Activated naive CD4-positive, alpha-beta T cell treated with anti-CD3 and anti-CD28 coated beads, Interleukin-2, amount 50 U/mL, for 24 hours (primary cell): Measurements from ENCODE around the gene SETD2.

Source experiments
- H3K27ac Mint-ChIP-seq: one replicate; pipeline ENCODE4 v1.8.0; 2021; ENCODE audit warnings: mild to moderate bottlenecking, mixed read lengths
- H3K27me3 Mint-ChIP-seq: one replicate; pipeline ENCODE4 v1.8.0; 2021; ENCODE audit warnings: mixed read lengths
- H3K36me3 Mint-ChIP-seq: one replicate; pipeline ENCODE4 v1.8.0; 2021; ENCODE audit warnings: mixed read lengths
- H3K4me1 Mint-ChIP-seq: one replicate; pipeline ENCODE4 v1.8.0; 2021; ENCODE audit warnings: mixed read lengths
- H3K4me3 Mint-ChIP-seq: one replicate; pipeline ENCODE4 v1.8.0; 2021; ENCODE audit warnings: mild to moderate bottlenecking, mixed read lengths
- H3K9me3 Mint-ChIP-seq: one replicate; pipeline ENCODE4 v1.8.0; 2021; ENCODE audit warnings: mixed read lengths

The SETD2 gene

GRCh38 chr3:47005212-47006144, 158.4 kb downstream of the SETD2 start:
- Mint-ChIP-seq H3K4me1 (peaks cover 4% of the 10 kb centered on the region), H3K9me3 (no peaks in the 10 kb centered on the region), H3K4me3 (no peak overlapping the region), H3K27me3 (no peaks in the 10 kb centered on the region), H3K27ac (no peak overlapping the region), H3K36me3 (peaks cover 1% of the 10 kb centered on the region)

GRCh38 chr3:47004369-47005211, 159.3 kb downstream of the SETD2 start:
- H3K27ac Mint-ChIP-seq = no peak overlapping the region
- no peaks in the 10 kb centered on the region for H3K27me3 Mint-ChIP-seq
- no peak overlapping the region for H3K4me3 Mint-ChIP-seq
- H3K36me3 Mint-ChIP-seq = peaks cover 1% of the 10 kb centered on the region
- H3K9me3 Mint-ChIP-seq = no peaks in the 10 kb centered on the region
- H3K4me1 Mint-ChIP-seq = no peaks in the 10 kb centered on the region

GRCh38 chr3:47003461-47004368, 160.2 kb downstream of the SETD2 start:
- Mint-ChIP-seq H3K9me3 (no peaks in the 10 kb centered on the region), H3K27ac (peak overlapping the region; percentile 46), H3K4me1 (peaks cover under 1% of the 10 kb centered on the region), H3K27me3 (no peaks in the 10 kb centered on the region), H3K4me3 (no peak overlapping the region), H3K36me3 (peaks cover 1% of the 10 kb centered on the region)

GRCh38 chr3:47003056-47003410, 160.9 kb downstream of the SETD2 start:
- no peak overlapping the region for H3K4me3 Mint-ChIP-seq
- peaks cover 7% of the 10 kb centered on the region for H3K4me1 Mint-ChIP-seq
- no peaks in the 10 kb centered on the region for H3K9me3 Mint-ChIP-seq
- H3K27me3 Mint-ChIP-seq = no peaks in the 10 kb centered on the region
- peaks cover 3% of the 10 kb centered on the region for H3K36me3 Mint-ChIP-seq
- no peak overlapping the region for H3K27ac Mint-ChIP-seq

- Mint-ChIP-seq H3K9me3 (no peaks in the 10 kb centered on the region), H3K4me1 (peaks cover 9% of the 10 kb centered on the region), H3K27me3 (no peaks in the 10 kb centered on the region), H3K27ac (no peak overlapping the region), H3K36me3 (peaks cover 3% of the 10 kb centered on the region), H3K4me3 (no peak overlapping the region)
These were observed 161.5 kb downstream of the SETD2 start for GRCh38 chr3:47002171-47003055.

- Mint-ChIP-seq H3K9me3 (no peaks in the 10 kb centered on the region), H3K27me3 (no peaks in the 10 kb centered on the region)
These were observed 162.2 kb downstream of the SETD2 start for GRCh38 chr3:47001731-47002170.

GRCh38 chr3:47000922-47001730, 162.8 kb downstream of the SETD2 start:
- H3K9me3 Mint-ChIP-seq = no peaks in the 10 kb centered on the region
- peaks cover 17% of the 10 kb centered on the region for H3K4me1 Mint-ChIP-seq
- H3K36me3 Mint-ChIP-seq = peaks cover 3% of the 10 kb centered on the region
- H3K4me3 Mint-ChIP-seq = no peak overlapping the region
- no peaks in the 10 kb centered on the region for H3K27me3 Mint-ChIP-seq
- no peak overlapping the region for H3K27ac Mint-ChIP-seq

More at GRCh38 chr3:47001731-47002170, 162.2 kb downstream of the SETD2 start:
- Mint-ChIP-seq H3K27ac (no peak overlapping the region), H3K4me1 (peaks cover 16% of the 10 kb centered on the region), H3K36me3 (peaks cover 3% of the 10 kb centered on the region), H3K4me3 (no peak overlapping the region)

GRCh38 chr3:47000198-47000815, 163.6 kb downstream of the SETD2 start:
- peaks cover 3% of the 10 kb centered on the region for H3K36me3 Mint-ChIP-seq
- H3K4me1 Mint-ChIP-seq = peaks cover 17% of the 10 kb centered on the region
- no peaks in the 10 kb centered on the region for H3K27me3 Mint-ChIP-seq
- no peak overlapping the region for H3K27ac Mint-ChIP-seq
- H3K9me3 Mint-ChIP-seq = no peaks in the 10 kb centered on the region
- no peak overlapping the region for H3K4me3 Mint-ChIP-seq

GRCh38 chr3:46999516-47000197, 164.3 kb downstream of the SETD2 start:
- no peaks in the 10 kb centered on the region for H3K9me3 Mint-ChIP-seq
- H3K27ac Mint-ChIP-seq = no peak overlapping the region
- H3K4me1 Mint-ChIP-seq = peaks cover 17% of the 10 kb centered on the region
- no peak overlapping the region for H3K4me3 Mint-ChIP-seq
- no peaks in the 10 kb centered on the region for H3K27me3 Mint-ChIP-seq
- peaks cover 3% of the 10 kb centered on the region for H3K36me3 Mint-ChIP-seq

GRCh38 chr3:46998852-46999515, 164.9 kb downstream of the SETD2 start:
- Mint-ChIP-seq H3K4me1 (peaks cover 17% of the 10 kb centered on the region), H3K9me3 (no peaks in the 10 kb centered on the region), H3K27ac (no peak overlapping the region), H3K27me3 (no peaks in the 10 kb centered on the region), H3K4me3 (no peak overlapping the region), H3K36me3 (peaks cover 3% of the 10 kb centered on the region)

- peaks cover 3% of the 10 kb centered on the region for H3K36me3 Mint-ChIP-seq
- H3K4me1 Mint-ChIP-seq = peaks cover 17% of the 10 kb centered on the region
- no peaks in the 10 kb centered on the region for H3K27me3 Mint-ChIP-seq
- H3K4me3 Mint-ChIP-seq = no peak overlapping the region
- no peak overlapping the region for H3K27ac Mint-ChIP-seq
- no peaks in the 10 kb centered on the region for H3K9me3 Mint-ChIP-seq
These were observed 165.6 kb downstream of the SETD2 start for GRCh38 chr3:46998121-46998851.

- peaks cover 17% of the 10 kb centered on the region for H3K4me1 Mint-ChIP-seq
- no peak overlapping the region for H3K4me3 Mint-ChIP-seq
- H3K27ac Mint-ChIP-seq = no peak overlapping the region
- H3K9me3 Mint-ChIP-seq = no peaks in the 10 kb centered on the region
- H3K36me3 Mint-ChIP-seq = peaks cover 3% of the 10 kb centered on the region
- H3K27me3 Mint-ChIP-seq = no peaks in the 10 kb centered on the region
These were observed 166.3 kb downstream of the SETD2 start for GRCh38 chr3:46997453-46998091.
